ENCODE results near the gene TAF4B.
"Not testable (repeated sequence)": the region's sequence is repeated elsewhere in the genome, so short reads cannot be mapped to it uniquely, and the experiment has no call there.

Gene TAF4B

DNA sequence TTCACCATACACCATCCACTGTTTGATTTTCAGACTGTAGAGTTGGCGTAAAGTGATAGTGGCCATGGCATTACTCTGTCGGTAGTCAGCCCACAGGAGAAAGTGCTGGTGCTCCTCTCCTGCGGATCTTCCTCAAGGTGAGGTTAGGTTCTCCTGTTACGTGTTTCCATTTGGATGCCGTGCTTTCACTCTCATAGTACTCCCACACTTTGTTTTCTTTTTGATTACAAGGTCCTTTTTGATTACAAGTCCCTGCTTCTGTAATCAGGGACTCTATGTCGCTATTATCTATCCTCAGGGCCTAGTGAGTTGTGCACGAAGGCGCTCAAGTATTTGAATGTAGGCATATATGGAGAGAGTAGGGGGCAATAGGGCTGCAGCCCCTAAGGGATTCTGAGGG is 4.3 kb downstream of the TAF4B start:
- H3K4me3 ChIP-seq (ENCODE audit: low read depth, low read length): no peak overlapping the region

DNA sequence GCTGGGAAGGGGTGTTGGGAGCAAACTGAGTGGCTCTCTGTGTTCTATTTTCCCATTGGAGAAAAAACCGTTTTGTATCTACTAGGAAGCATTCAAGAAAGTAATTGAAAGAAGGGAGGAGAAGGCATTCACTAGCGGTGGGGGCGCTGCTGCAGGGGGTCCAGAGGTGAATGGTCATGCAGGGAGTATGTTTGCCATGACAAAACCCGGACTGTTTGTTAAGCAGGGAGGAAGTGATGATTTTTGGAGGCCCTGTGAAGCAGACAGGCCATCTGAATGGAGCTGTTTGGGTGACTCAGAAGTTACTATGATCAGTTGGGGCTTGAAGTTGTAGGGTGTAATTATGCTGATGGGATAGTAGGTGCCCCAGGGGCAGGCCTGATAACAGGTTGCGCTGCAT is 7.0 kb downstream of the TAF4B start:
- H3K4me3 ChIP-seq (ENCODE audit: low read depth, low read length): no peak overlapping the region

DNA sequence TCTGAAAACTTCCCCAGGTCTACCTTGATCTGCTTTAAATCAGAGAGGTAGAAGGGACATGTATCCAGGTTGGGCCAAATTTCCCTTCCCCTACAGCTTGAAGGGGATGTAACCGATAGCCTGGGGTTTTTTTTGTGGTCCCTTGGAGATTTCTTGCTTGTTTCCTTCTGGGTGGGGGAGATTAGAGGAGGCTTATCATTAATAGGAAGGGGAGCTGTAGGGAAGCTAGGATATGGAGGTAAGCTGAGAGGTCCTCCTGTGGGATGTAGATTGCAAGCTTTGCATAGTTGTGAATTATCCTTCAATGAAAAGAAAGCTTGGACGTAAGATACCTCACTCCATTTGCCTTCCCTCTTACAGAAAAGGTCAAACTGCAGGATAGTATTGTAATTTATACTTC is 11.1 kb downstream of the TAF4B start:
- not testable (repeated sequence) for H3K4me3 ChIP-seq (ENCODE audit: low read depth, low read length)

DNA sequence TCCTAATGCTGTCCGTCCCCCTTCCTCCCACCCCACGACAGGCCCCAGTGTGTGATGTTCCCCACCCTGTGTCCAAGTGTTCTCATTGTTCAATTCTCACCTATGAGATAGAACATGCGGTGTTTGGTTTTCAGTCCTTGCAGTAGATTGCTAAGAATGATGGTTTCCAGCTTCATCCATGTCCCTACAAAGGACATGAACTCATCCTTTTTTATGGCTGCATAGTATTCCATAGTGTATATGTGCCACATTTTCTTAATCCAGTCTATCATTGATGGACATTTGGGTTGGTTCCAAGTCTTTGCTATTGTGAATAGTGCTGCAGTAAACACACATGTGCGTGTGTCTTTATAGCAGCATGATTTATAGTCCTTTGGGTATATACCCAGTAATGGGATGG is 12.5 kb downstream of the TAF4B start:
- H3K4me3 ChIP-seq (ENCODE audit: low read depth, low read length): not testable (repeated sequence)

DNA sequence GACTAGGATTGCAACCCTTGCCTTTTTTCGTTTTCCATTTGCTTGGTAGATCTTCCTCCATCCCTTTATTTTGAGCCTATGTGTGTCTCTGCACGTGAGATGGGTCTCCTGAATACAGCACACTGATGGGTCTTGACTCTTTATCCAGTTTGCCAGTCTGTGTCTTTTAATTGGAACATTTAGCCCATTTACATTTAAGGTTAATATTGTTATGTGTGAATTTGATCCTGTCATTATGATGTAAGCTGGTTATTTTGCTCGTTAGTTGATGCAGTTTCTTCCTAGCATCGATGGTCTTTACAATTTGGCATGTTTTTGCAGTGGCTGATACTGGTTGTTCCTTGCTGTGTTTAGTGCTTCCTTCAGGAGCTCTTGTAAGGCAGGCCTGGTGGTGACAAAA is 16.1 kb downstream of the TAF4B start:
- not testable (repeated sequence) for H3K4me3 ChIP-seq (ENCODE audit: low read depth, low read length)

DNA sequence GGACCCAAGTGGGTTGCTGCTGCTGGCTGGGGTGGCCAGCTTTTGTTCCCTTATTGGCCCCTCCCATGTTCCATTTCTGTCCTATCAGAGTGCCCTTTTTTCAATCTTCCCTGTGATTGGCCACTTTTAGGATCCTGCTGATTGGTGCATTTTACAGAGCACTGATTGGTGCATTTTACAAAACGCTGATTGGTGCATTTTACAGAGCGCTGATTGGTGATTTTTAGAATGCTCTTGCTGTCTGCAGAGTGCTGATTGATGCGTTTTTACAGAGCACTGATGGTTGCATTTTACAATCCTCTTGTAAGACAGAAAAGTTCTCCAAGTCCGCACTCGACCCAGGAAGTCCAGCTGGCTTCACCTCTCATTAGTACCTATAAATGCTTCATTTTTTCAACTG is 19.2 kb downstream of the TAF4B start:
- not testable (repeated sequence) for H3K4me3 ChIP-seq (ENCODE audit: low read depth, low read length)

DNA sequence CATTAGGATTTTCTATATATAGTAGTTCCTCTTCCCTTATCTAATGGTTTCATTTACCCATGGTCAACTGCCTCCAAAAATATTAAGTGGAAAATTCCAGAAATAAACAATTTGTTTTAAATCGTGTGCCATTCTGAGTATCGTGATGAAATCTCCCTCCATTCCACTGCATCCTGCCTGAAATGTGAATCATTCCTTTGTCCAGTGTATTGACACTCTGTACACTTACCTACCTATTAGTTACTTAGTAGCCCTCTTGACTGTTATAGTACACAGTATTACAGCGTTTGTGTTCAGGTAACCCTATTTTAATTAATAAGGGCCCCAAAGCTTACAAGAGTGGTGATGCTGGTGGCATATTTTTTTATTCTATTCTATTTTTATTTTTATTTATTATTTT is 26.2 kb downstream of the TAF4B start:
- no peak overlapping the region for H3K4me3 ChIP-seq (ENCODE audit: low read depth, low read length)

DNA sequence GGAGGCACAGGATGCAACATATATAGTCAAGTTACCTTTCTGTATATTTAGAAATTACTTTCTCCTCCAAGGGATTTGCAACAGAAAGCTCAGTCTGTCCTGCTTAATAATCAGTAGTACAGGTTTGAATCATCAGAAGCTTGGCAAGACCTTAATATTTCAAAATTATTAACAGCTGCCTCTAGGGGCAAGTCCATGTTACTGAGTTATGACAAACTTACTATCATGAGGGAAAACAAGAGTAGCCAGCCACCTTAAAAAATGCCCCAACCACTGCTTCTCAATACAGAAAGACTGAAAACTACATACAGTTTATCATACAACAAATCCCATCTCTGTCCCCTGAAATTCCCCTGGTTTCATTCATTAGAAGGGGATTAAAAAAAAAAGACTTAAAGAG is 28.6 kb downstream of the TAF4B start:
- H3K4me3 ChIP-seq (ENCODE audit: low read depth, low read length): not testable (repeated sequence)

DNA sequence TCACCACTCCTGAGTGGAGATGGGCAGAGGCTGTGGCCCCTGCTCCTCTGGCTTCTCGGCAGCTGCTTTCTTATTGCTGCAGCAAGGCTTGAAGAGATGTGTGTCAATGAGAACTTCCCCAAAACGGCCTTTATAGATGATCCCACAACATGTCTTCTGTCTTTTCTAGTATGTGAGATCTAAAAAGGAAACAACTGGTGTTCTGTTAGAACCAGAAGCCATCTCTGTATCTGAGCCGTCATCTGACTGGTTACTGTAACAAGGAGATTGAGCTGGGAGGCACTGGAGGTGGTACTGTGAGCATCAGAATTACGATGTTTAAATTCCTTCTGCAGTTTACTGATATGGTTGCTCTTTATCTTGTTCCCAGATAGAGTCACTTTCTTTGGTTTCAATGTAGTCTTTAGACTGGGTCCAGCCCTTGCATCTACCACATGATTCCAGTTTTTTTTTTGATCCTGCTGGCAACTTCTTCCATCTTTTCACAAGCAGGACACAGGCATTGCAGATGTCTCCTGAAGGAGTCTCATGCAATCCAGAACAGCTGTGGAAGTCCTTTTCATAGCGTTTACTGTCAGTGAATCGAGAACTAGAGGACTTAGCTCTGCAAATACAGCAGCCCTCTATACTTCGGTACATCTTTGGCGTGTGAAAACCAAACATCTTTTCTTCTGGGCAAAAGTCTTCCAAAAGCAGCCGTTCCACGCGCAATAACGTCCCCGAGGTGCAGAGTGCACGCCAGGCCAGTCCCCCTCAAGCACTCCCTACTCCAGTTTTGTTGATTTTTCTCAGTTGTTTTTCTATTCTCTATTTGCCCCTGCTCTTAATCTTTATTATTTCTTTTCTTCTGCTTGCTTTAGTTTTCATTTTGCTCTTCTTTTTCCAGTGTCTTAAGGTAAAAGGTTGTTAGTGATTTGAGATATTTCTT is 29.7 kb downstream of the TAF4B start:
- H3K4me3 ChIP-seq (ENCODE audit: low read depth, low read length): no peak overlapping the region

DNA sequence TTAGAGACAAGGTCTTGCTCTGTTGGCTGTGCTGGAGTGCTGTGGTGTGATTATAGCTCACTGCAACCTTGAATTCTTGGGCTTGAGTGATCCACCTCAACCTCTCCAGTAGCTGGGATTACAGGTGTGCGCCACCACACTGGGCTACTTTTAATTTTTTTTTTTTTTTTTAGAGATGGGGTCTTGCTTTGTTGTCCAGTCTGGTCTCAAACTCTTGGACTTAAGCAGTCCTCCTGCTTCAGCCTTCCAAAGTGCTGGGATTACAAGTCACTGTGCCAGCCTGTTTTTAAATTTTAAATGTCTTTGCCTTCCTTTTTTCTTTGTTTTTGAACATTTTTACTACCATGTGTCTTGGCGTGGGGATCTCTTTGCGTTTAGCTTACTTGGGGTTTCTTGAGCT is 32.5 kb downstream of the TAF4B start:
- no peak overlapping the region for H3K4me3 ChIP-seq (ENCODE audit: low read depth, low read length)

DNA sequence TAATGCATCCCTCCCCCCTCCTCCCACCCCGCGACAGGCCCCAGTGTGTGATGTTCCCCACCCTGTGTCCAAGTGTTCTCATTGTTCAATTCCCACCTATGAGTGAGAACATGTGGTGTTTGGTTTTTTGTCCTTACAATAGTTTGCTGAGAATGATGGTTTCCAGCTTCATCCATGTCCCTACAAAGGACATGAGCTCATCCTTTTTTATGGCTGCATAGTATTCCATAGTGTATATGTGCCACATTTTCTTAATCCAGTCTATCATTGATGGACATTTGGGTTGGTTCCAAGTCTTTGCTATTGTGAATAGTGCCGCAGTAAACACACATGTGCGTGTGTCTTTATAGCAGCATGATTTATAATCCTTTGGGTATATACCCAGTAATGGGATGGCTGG is 33.2 kb downstream of the TAF4B start:
- H3K4me3 ChIP-seq (ENCODE audit: low read depth, low read length): not testable (repeated sequence)

DNA sequence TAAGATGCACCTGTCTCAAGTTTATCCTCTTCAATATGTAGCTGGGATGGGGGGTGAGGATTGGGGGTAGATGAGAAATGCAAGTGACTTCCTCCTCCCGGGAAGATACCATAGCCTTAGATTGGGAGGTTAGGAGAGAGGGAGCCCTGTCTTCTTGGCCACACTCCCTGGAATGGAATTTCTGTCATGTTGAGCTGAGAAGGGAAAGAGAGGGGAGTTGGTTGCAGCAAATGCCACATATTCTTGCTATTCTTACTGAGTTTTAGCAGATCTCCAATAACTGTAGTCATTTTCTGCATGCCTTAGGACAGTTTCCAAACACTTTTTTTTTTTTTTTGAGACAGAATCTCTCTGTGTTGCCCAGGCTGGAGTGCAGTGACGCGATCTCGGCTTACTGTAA is 35.9 kb downstream of the TAF4B start:
- no peak overlapping the region for H3K4me3 ChIP-seq (ENCODE audit: low read depth, low read length)

DNA sequence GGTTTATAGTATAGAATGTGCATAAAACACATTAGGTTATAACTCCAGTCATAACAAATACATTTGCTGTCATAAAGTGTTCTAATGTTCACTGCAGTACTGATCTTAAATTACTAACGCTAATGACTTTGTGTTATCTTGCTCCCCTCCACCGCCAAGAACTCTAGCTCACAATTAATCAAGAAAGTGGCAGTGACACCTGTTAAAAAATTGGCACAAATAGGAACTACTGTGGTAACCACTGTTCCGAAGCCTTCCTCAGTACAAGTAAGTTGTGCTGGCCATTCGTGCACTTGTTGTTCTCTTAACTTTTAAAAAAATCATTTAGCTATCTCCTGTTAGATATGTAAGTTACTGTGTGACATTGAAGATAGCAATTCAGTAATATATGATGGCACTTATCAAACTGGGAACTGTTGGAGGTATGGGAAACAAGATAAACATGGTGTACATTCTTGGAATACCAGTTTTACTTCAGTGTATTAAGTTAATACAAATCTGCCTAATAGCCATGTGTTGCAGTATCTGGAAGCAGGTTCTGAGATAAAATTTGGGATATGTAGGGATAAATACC is 41.2 kb downstream of the TAF4B start:
- no peak overlapping the region for H3K4me3 ChIP-seq (ENCODE audit: low read depth, low read length)

DNA sequence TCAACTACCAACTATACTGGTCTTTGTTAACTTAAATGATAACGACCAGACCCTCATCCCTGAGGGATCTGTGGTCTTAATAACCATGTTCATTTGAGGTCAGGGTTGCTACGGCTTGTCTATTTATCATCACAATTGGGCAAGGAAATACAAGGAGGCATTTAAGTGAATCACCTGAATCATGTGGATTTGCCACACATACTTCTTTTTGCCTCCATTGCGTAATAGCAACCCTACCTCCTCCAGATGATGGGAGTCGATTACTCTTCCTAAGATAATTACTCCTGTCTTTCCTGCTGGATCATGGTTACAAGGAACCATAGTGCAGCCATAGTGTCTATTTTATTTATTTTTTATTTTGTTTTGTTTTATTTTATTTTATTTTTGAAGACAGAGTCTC is 42.2 kb downstream of the TAF4B start:
- no peak overlapping the region for H3K4me3 ChIP-seq (ENCODE audit: low read depth, low read length)

DNA sequence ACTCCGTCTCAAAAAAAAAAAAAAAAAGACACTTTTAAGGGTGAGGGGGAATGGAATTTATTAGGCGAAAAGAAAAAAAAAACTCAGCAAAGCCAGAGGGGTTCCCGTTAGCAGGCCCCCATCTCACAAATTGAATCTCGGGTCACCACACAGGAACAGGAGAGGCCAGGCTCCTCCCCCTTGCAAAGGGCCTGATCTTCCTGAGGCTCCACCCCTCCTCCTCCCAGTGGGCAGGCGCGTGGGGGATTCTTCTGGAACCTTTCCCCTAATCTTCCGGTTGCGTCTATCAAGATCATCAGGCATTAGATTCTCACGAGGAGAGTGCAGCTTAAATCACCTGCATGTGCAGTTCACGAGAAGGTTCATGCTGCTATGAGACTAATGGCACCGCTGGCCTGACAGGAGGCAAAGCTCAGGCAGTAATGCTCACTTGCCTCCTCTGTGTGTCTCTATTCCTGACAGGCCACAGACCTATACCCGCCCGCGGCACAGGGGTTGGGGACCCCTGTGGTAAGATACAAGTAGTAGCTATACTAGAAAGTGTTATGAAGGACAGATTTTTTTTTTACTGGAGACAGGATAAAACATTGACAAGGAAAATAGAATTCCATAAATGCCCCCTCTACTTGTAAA is 45.8 kb downstream of the TAF4B start:
- H3K4me3 ChIP-seq (ENCODE audit: low read depth, low read length): no peak overlapping the region

DNA sequence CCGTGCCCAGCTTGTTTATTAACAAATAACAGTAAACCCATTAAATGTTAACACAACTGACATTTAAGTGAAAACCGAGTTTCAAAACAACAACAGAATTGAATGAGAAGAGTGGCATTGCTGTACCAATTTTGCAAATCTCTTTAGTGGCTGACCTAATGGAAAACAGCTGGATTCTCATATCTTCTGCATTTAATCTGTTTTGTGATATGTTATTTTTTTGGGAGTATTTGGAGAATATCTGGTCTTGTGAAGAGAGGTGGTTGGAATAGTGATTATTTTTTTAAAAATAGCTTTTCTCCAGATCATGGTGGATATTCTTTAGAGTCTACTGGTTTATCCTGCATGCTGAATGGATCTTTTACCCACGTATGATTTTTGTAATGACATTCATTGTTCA is 51.1 kb downstream of the TAF4B start:
- no peak overlapping the region for H3K4me3 ChIP-seq (ENCODE audit: low read depth, low read length)

DNA sequence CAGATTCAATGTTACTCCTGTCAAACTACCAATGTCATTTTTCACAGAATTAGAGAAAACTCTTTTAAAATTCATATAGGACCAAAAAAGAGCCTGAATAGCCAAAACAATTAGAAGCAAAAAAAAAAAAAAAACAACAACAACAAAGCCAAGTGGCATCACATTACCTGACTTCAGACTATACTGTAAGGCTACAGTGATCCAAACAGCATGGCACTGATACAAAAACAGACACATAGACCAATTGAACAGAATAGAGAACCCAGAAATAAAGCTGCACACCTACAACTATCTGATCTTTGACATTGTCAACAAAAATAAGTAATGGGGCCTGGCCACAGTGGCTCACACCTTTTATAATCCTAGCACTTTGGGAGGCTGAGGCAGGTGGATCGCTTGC is 53.2 kb downstream of the TAF4B start:
- H3K4me3 ChIP-seq (ENCODE audit: low read depth, low read length): no peak overlapping the region

DNA sequence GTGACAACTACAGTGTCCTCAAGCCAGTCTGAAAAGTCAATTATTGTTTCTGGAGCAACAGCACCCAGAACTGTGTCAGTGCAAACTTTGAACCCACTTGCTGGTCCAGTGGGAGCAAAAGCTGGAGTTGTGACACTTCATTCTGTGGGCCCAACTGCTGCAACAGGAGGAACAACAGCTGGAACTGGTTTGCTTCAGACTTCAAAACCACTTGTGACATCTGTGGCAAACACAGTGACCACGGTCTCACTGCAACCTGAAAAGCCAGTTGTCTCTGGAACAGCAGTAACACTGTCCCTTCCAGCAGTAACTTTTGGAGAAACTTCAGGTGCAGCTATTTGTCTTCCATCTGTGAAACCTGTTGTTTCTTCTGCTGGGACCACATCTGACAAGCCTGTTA is 59.8 kb downstream of the TAF4B start:
- H3K4me3 ChIP-seq (ENCODE audit: low read depth, low read length): no peak overlapping the region

DNA sequence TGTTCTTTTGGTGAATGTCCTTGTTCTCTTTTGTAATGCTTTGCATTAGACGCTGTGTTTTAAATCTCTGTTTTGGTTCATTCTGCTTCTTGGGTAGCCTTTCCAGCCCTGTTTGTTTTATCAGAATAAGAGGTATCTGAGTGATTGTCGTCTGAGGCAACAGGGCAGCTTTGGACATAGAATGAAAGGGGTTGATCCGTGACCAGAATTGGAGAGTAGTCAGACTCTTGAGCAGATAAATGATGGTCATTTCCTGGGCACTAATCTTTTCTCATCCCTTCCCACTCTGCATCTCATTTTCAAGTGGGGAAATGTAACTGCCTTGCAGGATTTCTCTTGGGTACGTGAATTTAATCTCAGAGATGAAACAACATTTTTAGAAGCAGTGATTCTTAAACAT is 61.4 kb downstream of the TAF4B start:
- H3K4me3 ChIP-seq (ENCODE audit: low read depth, low read length): no peak overlapping the region

DNA sequence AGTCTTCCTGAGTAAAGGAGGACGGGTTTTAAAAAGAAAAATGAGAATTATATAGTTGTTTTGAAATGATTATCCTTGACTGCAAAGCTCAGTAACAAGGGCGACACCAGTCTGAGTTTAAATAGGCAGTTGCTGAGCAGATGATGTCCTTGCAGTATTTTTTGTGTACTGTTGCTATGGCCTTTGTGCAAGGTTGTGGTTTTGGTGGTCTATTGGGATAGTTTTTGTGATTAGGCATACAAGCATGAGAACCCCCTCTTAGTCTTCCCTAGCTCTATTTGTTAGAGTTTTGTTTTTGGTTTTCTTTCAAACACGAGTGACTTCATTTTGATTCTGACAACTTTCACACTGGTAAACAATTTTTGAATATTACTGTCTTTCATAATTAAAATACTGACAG is 64.1 kb downstream of the TAF4B start:
- no peak overlapping the region for H3K4me3 ChIP-seq (ENCODE audit: low read depth, low read length)

DNA sequence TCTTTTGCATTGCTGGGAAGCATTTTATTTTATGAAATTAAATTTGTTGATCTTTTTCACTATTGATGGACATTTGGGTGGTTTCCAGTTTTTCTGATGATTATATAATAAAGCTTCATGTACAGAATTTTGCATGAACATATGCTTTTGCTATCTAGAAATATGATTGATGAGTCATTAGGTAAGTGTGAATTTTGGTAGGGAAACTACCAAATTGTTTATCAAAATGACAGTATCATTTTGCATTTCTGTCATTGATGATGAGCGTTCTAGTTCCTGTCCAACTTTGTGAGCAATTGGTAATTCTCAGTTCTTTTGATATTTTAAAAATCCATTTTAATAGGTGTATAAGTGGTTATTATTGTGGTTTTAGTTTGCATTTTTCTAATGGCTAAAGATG is 67.7 kb downstream of the TAF4B start:
- H3K4me3 ChIP-seq (ENCODE audit: low read depth, low read length): no peak overlapping the region

DNA sequence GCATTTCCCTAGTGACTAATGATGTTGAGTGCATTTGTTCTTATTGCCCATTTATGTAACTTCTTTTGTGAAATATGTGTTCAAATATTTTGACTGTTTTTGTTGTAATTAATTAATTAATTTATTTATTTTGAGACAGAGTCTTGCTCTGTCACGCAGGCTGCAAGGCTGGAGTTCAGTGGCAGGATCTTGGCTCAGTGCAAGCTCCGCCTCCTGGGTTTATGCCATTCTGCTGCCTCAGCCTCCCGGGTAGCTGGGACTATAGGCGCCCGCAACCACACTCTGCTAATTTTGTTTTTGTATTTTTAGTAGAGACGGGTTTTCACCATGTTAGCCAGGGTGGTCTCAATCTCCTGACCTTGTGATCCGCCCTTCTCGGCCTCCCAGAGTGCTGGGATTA is 71.9 kb downstream of the TAF4B start:
- H3K4me3 ChIP-seq (ENCODE audit: low read depth, low read length): no peak overlapping the region
